DOHH2 (cell line): Measurements from ENCODE around the gene RNF123.

ENCODE experiments used
- EZH2phosphoT487 ChIP-seq: fragments of 200-600 bp; sonication (generic); IDR thresholded peaks from 2 replicates; pipeline ENCODE4 v1.6.1; 2017; ENCODE audit warnings: borderline replicate concordance, mild to moderate bottlenecking, antibody characterized with exemption, low read length, moderate library complexity, mixed read lengths
- TF ChIP-seq, protein P1 (sequence below): fragments of 200-600 bp; sonication (generic); IDR thresholded peaks from one replicate; pipeline ENCODE4 v1.5.1; 2014; ENCODE audit warnings: antibody characterized with exemption, mild to moderate bottlenecking, low read depth, low read length; ENCODE audit not compliant: poor library complexity, severe bottlenecking

- TF ChIP-seq, protein P1, sequence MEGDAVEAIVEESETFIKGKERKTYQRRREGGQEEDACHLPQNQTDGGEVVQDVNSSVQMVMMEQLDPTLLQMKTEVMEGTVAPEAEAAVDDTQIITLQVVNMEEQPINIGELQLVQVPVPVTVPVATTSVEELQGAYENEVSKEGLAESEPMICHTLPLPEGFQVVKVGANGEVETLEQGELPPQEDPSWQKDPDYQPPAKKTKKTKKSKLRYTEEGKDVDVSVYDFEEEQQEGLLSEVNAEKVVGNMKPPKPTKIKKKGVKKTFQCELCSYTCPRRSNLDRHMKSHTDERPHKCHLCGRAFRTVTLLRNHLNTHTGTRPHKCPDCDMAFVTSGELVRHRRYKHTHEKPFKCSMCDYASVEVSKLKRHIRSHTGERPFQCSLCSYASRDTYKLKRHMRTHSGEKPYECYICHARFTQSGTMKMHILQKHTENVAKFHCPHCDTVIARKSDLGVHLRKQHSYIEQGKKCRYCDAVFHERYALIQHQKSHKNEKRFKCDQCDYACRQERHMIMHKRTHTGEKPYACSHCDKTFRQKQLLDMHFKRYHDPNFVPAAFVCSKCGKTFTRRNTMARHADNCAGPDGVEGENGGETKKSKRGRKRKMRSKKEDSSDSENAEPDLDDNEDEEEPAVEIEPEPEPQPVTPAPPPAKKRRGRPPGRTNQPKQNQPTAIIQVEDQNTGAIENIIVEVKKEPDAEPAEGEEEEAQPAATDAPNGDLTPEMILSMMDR, result no peak
- TF ChIP-seq EZH2phosphoT487, result no peak
These were observed 41.6 kb upstream of the RNF123 start for GRCh38 chr3:49647741-49648140.
